NOMO-1 treated with dmso at 0.1 percent for 144 hours (cell line): ENCODE measurements around the gene C16orf54.
"Not testable (repeated sequence)": the region's sequence is repeated elsewhere in the genome, so short reads cannot be mapped to it uniquely, and the experiment has no call there.

ENCODE experiments used
- DNase-seq: peaks from one replicate; lab custom pipeline; 2025; ENCODE audit not compliant: unreplicated experiment; lab: John Stamatoyannopoulos, UW

C16orf54 gene

GRCh38 chr16:29769507-29769906 is 23.7 kb upstream of the C16orf54 start:
- no peak for DNase-seq

GRCh38 chr16:29767062-29767461 is 21.3 kb upstream of the C16orf54 start:
- DNase-seq, result no peak

- no peak for DNase-seq
Measured at GRCh38 chr16:29766571-29766970, 20.8 kb upstream of the C16orf54 start.

GRCh38 chr16:29765167-29766032 is 19.6 kb upstream of the C16orf54 start:
- no peak for DNase-seq

GRCh38 chr16:29763326-29763725 is 17.5 kb upstream of the C16orf54 start:
- no peak for DNase-seq

GRCh38 chr16:29761882-29762281 is 16.1 kb upstream of the C16orf54 start:
- no peak for DNase-seq

- DNase-seq, result not testable (repeated sequence)
Measured at GRCh38 chr16:29761280-29761651, 15.5 kb upstream of the C16orf54 start.

- no peak for DNase-seq
Measured at GRCh38 chr16:29760567-29761279, 14.9 kb upstream of the C16orf54 start.

GRCh38 chr16:29757950-29758466 is 12.2 kb upstream of the C16orf54 start:
- peak; percentile 43 for DNase-seq

- not testable (repeated sequence) for DNase-seq
Measured at GRCh38 chr16:29757086-29757485, 11.3 kb upstream of the C16orf54 start.

- no peak for DNase-seq
Measured at GRCh38 chr16:29756654-29757053, 10.9 kb upstream of the C16orf54 start.

- DNase-seq, result no peak
Measured at GRCh38 chr16:29753516-29753915, 7.7 kb upstream of the C16orf54 start.

GRCh38 chr16:29748760-29749149 is 3.0 kb upstream of the C16orf54 start:
- DNase-seq, result not testable (repeated sequence)

GRCh38 chr16:29747947-29748759 is 2.4 kb upstream of the C16orf54 start:
- DNase-seq, result no peak

GRCh38 chr16:29746518-29746917 is 728 bp upstream of the C16orf54 start:
- DNase-seq, result not testable (repeated sequence)

- peak; percentile 81 for DNase-seq
Measured at GRCh38 chr16:29745121-29745852, 503 bp downstream of the C16orf54 start.

GRCh38 chr16:29744541-29745101 is 1.2 kb downstream of the C16orf54 start:
- DNase-seq, result no peak

- DNase-seq, result no peak
Measured at GRCh38 chr16:29743827-29744531, 1.8 kb downstream of the C16orf54 start.

GRCh38 chr16:29743475-29743826 is 2.3 kb downstream of the C16orf54 start:
- no peak for DNase-seq
